ENCODE data around the gene SLC6A19. TPM values are rescaled to one million over a fixed set of nuclear protein-coding genes. Genes with fewer than 3 reads are reported as not detected.

The SLC6A19 gene
- total and polyA plus RNA-seq, 4 donors: 0.17 to 4.9 (median 0.91) TPM

DNA sequence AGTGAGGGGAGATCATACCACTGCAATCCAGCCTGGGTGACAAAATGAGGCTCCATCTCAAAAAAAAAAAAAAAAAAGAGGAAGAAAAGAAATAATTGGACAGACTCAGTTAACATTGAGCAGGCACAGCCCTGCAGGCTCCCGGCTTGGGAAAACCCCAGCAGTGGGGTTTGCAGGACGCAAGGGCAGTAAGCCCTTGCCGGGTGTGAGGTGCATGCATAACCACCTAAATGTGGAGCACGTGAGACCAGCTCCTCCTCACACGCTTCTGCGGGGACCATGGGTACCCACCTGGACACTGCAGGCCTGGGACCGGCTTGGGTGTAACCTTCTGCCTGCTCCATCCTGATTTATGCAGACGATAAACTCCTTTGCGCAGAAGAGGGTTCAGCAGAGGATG lies 19.0 kb downstream of the SLC6A19 start:
- Histone ChIP-seq H3K27ac (ENCODE audit: low read depth in 1 of 2, low read length in 2 of 2) (no peak overlapping the region), H3K4me3 (ENCODE audit: low read depth in 1 of 3, low read length in 3 of 3) (no peak overlapping the region), H3K9me3 (ENCODE audit: control insufficient read depth in 4 of 4, low read length in 3 of 4) (peaks cover 0 to 2% (median 0%) of the 10 kb centered on the region in 4 donors), H3K27me3 (ENCODE audit: control insufficient read depth in 4 of 4, insufficient read depth in 4 of 4, low read length in 3 of 4) (no peaks in the 10 kb centered on the region), H3K4me1 (ENCODE audit: control insufficient read depth in 4 of 4, insufficient read depth in 4 of 4, low read length in 3 of 4) (no peaks in the 10 kb centered on the region), H3K36me3 (ENCODE audit: control insufficient read depth in 4 of 4, insufficient read depth in 3 of 4, low read depth in 1 of 4, low read length in 3 of 4) (no peaks in the 10 kb centered on the region), H3K9ac (ENCODE audit: low read depth in 1 of 2, low read length in 2 of 2) (no peak overlapping the region)
- WGBS: 82% methylated on average over 9 of the region's 9 CpGs
- DNase-seq (ENCODE audit: low spot score): no peak
- TF ChIP-seq HNF4A (conservative IDR thresholded peaks at IDR 0.05) (no peak), HNF4G (IDR thresholded peaks at IDR 0.05) (no peak), TAF1 (conservative IDR thresholded peaks at IDR 0.05) (no peak), JUND (IDR thresholded peaks at IDR 0.05) (no peak), RXRA (IDR thresholded peaks at IDR 0.05) (no peak), FOXA2 (IDR thresholded peaks at IDR 0.05) (no peak), SP1 (IDR thresholded peaks at IDR 0.05) (no peak), YY1 (IDR thresholded peaks at IDR 0.05) (no peak), FOXA1 (IDR thresholded peaks at IDR 0.05) (no peak), RAD21 (IDR thresholded peaks at IDR 0.05) (no peak)
- TF ChIP-seq, protein P1, sequence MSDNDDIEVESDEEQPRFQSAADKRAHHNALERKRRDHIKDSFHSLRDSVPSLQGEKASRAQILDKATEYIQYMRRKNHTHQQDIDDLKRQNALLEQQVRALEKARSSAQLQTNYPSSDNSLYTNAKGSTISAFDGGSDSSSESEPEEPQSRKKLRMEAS (IDR thresholded peaks at IDR 0.05): no peak
- TF ChIP-seq, protein P2, sequence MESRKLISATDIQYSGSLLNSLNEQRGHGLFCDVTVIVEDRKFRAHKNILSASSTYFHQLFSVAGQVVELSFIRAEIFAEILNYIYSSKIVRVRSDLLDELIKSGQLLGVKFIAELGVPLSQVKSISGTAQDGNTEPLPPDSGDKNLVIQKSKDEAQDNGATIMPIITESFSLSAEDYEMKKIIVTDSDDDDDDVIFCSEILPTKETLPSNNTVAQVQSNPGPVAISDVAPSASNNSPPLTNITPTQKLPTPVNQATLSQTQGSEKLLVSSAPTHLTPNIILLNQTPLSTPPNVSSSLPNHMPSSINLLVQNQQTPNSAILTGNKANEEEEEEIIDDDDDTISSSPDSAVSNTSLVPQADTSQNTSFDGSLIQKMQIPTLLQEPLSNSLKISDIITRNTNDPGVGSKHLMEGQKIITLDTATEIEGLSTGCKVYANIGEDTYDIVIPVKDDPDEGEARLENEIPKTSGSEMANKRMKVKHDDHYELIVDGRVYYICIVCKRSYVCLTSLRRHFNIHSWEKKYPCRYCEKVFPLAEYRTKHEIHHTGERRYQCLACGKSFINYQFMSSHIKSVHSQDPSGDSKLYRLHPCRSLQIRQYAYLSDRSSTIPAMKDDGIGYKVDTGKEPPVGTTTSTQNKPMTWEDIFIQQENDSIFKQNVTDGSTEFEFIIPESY (IDR thresholded peaks at IDR 0.05): no peak
- TF ChIP-seq, protein P3, sequence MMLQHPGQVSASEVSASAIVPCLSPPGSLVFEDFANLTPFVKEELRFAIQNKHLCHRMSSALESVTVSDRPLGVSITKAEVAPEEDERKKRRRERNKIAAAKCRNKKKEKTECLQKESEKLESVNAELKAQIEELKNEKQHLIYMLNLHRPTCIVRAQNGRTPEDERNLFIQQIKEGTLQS (IDR thresholded peaks at IDR 0.05): no peak

DNA sequence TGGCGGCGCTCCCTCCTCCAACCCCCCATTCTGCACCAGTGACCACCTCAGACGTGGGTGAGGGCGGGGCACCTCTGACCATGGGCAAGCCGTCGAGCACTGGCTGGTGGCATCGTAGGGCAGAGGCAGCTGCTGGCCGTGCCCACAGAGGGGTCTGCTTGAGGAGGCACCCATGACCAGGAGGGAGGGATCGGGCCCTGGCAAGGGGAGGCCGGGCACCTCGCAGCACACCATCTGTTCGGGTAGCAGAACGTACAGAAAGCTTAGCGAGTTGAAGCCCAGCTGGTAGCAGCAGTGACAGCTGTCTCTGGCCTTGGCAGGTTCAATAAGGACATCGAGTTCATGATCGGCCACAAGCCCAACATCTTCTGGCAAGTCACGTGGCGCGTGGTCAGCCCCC lies 19.4 kb downstream of the SLC6A19 start:
- Histone ChIP-seq H3K9me3 (ENCODE audit: control insufficient read depth in 4 of 4, low read length in 3 of 4) (peaks cover 0 to under 1% (median 0%) of the 10 kb centered on the region in 4 donors), H3K4me3 (ENCODE audit: low read depth in 1 of 3, low read length in 3 of 3) (no peak overlapping the region), H3K27ac (ENCODE audit: low read depth in 1 of 2, low read length in 2 of 2) (no peak overlapping the region), H3K36me3 (ENCODE audit: control insufficient read depth in 4 of 4, insufficient read depth in 3 of 4, low read depth in 1 of 4, low read length in 3 of 4) (no peaks in the 10 kb centered on the region), H3K27me3 (ENCODE audit: control insufficient read depth in 4 of 4, insufficient read depth in 4 of 4, low read length in 3 of 4) (no peaks in the 10 kb centered on the region), H3K4me1 (ENCODE audit: control insufficient read depth in 4 of 4, insufficient read depth in 4 of 4, low read length in 3 of 4) (no peaks in the 10 kb centered on the region), H3K9ac (ENCODE audit: low read depth in 1 of 2, low read length in 2 of 2) (no peak overlapping the region)
- WGBS: 92% methylated on average over 19 of the region's 19 CpGs
- DNase-seq (ENCODE audit: low spot score): no peak
- TF ChIP-seq TAF1 (conservative IDR thresholded peaks at IDR 0.05) (no peak), HNF4A (conservative IDR thresholded peaks at IDR 0.05) (no peak), YY1 (IDR thresholded peaks at IDR 0.05) (no peak), GABPA (IDR thresholded peaks at IDR 0.05 in 1 of 2, conservative IDR thresholded peaks at IDR 0.05 in 1 of 2) (no peak), NR2F2 (IDR thresholded peaks at IDR 0.05) (no peak)
- TF ChIP-seq, protein P3 (IDR thresholded peaks at IDR 0.05): no peak
- TF ChIP-seq, protein P2 (IDR thresholded peaks at IDR 0.05): no peak
